G401 (cell line): ENCODE measurements around the gene ZIC4. TPM values are rescaled to one million over a fixed set of nuclear protein-coding genes. Genes with fewer than 3 reads are reported as not detected.
A peak's percentile ranks its signal among the peaks of the same experiment; 100 is the strongest.

Source experiments
- DNase-seq: peaks from one replicate; pipeline ENCODE4 v3.0.0-alpha.2; 2015; ENCODE audit warnings: low spot score
- in situ Hi-C: cut with HindIII; loops from 2 replicates; pipeline ENCODE4 v1.10.0; 2016; ENCODE audit warnings: low sequenced_read_pairs, mixed read lengths
- total RNA-seq: library from RNA; depleted of rRNA; stranded (reverse); fragments of >200 nt; shearing (Covaris generic); gene quantifications from 2 replicates; pipeline ENCODE4 v1.2.3, GENCODE V29; 2014

The ZIC4 gene
- total RNA-seq, 1 experiment from 2014 or later = not detected

DNA sequence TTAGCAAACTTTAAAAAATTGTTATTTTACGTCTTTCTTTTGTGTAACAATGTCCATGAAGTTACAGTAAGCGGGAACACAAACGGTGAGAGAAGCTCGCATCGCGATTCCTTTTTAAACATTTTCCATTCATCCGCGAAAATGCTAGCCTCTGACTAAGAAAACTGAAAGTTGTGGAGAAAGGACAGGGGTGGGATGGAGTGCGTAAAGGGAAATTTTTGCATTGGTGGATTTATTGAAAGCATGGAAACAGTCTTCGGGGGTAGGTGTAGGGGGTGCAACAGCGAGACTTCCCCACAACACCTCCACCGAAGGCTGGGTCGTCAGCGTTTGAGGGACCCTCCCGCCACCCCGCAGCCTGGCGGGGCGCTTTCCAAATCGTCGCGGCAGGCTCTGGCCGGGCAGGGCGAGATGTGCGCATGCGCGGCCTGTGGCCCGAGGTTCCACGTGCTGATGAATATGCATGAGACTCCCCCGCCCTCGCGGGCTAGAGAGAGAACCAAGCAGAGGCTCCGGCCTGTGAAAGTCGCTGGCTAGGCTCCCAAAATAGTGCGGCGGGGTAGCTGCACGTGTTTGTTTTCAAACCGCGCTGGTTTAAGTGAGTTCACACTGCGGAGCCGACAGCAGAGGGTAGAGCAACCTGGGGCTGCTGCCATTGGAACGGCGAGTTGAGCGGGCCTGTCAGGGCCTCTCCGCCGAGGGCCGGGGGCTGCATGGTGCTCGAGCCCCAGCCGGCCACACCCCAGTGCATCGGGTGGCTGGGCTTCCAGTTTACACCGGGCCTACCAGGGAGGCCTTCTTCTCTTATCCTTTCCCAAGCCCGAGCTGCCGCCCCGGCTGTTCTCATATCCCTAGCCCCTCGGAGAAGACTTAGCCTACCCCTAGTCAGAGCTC lies 12.7 kb upstream of the ZIC4 start:
- DNase-seq = peak; percentile 98
- in situ Hi-C loops = no loop called here

GRCh38 chr3:147418371-147418781 lies 12.0 kb upstream of the ZIC4 start:
- in situ Hi-C loops = no loop called here
- peak; percentile 55 for DNase-seq

DNA sequence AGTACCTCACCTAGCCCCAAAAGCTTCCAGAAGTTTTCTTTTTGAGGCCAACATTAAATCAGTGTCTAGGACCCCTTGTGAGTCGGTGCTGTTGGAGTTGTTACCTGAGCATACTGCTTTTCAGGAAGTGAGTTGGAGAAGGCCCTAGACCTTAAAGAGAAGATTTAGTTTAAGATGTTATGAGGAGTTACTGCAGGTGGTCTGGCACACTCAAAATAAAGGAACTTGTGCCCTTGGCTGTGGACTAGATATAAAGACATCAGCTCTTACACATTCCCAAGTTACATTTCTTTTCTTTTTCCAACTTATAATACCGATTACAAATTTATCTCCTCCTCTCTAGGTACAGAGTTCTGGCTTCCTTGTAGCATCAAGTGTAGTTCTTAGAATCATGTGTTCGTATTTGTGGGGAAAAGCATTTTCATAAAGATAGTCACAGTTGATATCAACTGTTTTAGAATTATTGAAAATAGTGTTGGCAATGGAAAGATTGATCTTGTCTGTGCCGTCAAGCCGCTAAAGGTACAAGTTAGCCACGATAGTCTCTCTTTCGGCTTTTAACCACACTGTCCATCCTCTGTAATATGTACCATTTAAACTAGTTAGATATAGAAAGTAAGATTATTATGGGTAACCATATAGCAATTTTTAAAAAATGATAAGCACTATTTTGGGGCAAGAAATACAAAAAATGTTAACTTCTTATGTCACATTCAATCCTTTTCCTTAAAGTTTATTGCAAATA lies 11.4 kb upstream of the ZIC4 start:
- peak; percentile 50 for DNase-seq
- in situ Hi-C loops = no loop called here

DNA sequence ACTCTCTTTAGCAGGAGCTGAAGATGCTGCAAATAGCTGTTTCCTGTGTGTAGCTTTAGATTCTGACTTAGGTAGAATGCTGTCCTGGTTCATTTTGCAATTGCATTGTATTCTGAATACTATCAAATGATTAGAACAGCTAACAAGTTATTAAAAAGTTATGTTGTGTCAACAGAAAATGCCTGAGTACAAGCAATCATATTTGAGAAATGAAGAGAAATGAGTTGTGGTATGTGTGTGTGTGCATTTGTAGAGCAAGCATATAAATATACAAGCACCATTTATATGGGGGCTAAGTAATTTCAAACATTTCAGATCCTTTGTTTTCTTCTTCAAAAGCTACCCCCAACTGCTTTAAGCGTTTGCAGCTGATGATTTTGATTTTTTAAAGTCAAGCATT lies 10.6 kb upstream of the ZIC4 start:
- in situ Hi-C loops = no loop called here

DNA sequence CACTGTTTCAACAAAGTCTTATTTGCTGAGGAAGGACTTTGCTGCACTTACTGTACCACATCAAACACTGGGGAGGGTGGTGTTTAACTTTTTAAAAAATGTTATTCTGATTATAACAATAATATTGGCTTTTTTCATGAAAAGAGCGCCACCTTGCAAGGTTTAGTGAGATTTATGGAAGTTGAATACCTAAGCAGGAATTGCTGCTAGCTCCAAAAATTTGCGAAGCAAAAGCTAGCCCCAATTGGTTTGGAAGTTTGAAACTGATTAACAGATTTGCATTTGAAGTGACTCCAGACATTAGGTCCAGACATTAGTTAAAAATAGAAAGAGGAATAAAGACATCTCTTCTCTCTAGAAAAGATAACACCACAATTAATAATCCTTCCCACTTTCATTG lies 9.5 kb upstream of the ZIC4 start:
- in situ Hi-C loops = no loop called here
- peak; percentile 57 for DNase-seq

More for the DNA sequence above, 10.6 kb upstream of the ZIC4 start:
- peak; percentile 41 for DNase-seq

- in situ Hi-C loops = no loop called here
- DNase-seq = peak; percentile 90
These were observed 8.9 kb upstream of the ZIC4 start for GRCh38 chr3:147415286-147415685.

- in situ Hi-C loops = no loop called here
- DNase-seq = peak; percentile 42
These were observed 8.2 kb upstream of the ZIC4 start for GRCh38 chr3:147414390-147415138.

DNA sequence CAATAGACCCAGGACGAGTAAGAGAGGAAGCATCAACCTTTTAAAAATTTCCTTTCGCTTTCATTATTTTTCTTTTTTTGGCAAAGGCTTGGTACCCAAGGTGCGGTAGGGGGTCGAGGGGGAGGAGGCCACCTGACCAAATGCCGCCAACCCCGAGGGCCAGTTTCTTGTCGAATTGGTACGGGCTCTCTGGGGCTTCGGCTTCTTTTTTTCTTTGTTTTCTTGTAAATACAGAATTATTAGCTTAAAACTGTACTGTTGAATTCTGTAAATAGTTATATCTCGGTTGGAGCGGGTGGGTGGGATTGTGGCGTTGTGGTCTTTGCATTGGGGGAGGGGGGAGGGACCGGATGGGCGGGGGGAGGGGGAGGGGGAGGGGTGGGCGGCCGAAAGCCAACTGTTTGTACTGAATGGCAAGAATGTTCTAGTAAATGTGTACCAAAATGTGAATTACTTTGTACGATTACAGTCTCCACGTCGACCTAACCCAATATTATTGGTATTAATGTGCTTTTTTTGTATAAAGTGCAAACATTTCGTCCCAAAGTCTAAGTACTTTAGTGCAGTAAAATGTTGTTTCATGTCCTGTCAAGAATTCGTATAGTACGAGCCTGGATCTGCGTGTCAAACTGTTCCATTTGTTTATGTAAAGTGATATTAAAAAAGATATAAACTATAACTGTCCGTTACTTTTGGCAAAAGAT lies 7.5 kb upstream of the ZIC4 start:
- in situ Hi-C loops = no loop called here
- DNase-seq = no peak

GRCh38 chr3:147412917-147413685 lies 6.8 kb upstream of the ZIC4 start:
- DNase-seq = no peak
- in situ Hi-C loops = no loop called here

GRCh38 chr3:147412261-147412916 lies 6.0 kb upstream of the ZIC4 start:
- no peak for DNase-seq
- in situ Hi-C loops = no loop called here

- peak; percentile 65 for DNase-seq
- in situ Hi-C loops = no loop called here
These were observed 5.5 kb upstream of the ZIC4 start for GRCh38 chr3:147411815-147412241.

- in situ Hi-C loops = no loop called here
- no peak for DNase-seq
These were observed 5.0 kb upstream of the ZIC4 start for GRCh38 chr3:147411238-147411814.

GRCh38 chr3:147410526-147411237 lies 4.3 kb upstream of the ZIC4 start:
- DNase-seq = no peak
- in situ Hi-C loops = no loop called here

GRCh38 chr3:147410116-147410525 lies 3.8 kb upstream of the ZIC4 start:
- DNase-seq = no peak
- in situ Hi-C loops = no loop called here

GRCh38 chr3:147409143-147410115 lies 3.1 kb upstream of the ZIC4 start, which contains the start of gene ZIC1:
Gene ZIC1, plus strand, starts transcription at chr3:147409365. Its CDS starts 748 bp downstream, at chr3:147410113.
- in situ Hi-C loops = no loop called here
- DNase-seq = peak; percentile 97
